EH (cell line): ENCODE measurements around the gene GRID2.
"Not testable (repeated sequence)": the region's sequence is repeated elsewhere in the genome, so short reads cannot be mapped to it uniquely, and the experiment has no call there.

ENCODE experiments used
- DNase-seq: peaks from one replicate; pipeline ENCODE4 v3.0.0-alpha.2; 2015; ENCODE audit warnings: low read depth

Gene GRID2

GRCh38 chr4:93529692-93530372 is 1226.1 kb downstream of the GRID2 start:
- no peak for DNase-seq

- no peak for DNase-seq
Observed at GRCh38 chr4:93532234-93532633, 1228.5 kb downstream of the GRID2 start.

- no peak for DNase-seq
Observed at GRCh38 chr4:93540562-93540961, 1236.8 kb downstream of the GRID2 start.

- no peak for DNase-seq
Observed at GRCh38 chr4:93561842-93562241, 1258.1 kb downstream of the GRID2 start.

- no peak for DNase-seq
Observed at GRCh38 chr4:93568758-93569157, 1265.0 kb downstream of the GRID2 start.

GRCh38 chr4:93573285-93573684 is 1269.5 kb downstream of the GRID2 start:
- no peak for DNase-seq

- DNase-seq = no peak
Observed at GRCh38 chr4:93578942-93579341, 1275.2 kb downstream of the GRID2 start.

GRCh38 chr4:93605163-93605562 is 1301.4 kb downstream of the GRID2 start:
- DNase-seq = no peak

- DNase-seq = no peak
Observed at GRCh38 chr4:93617606-93618005, 1313.8 kb downstream of the GRID2 start.

- DNase-seq = no peak
Observed at GRCh38 chr4:93633721-93634120, 1330.0 kb downstream of the GRID2 start.

GRCh38 chr4:93635943-93636342 is 1332.2 kb downstream of the GRID2 start:
- no peak for DNase-seq

- no peak for DNase-seq
Observed at GRCh38 chr4:93645120-93645519, 1341.4 kb downstream of the GRID2 start.

- DNase-seq = no peak
Observed at GRCh38 chr4:93646233-93646930, 1342.6 kb downstream of the GRID2 start.

GRCh38 chr4:93648258-93648657 is 1344.5 kb downstream of the GRID2 start:
- no peak for DNase-seq

- DNase-seq = no peak
Observed at GRCh38 chr4:93649828-93650227, 1346.1 kb downstream of the GRID2 start.

- DNase-seq = no peak
Observed at GRCh38 chr4:93654211-93654610, 1350.4 kb downstream of the GRID2 start.

- no peak for DNase-seq
Observed at GRCh38 chr4:93657527-93657926, 1353.8 kb downstream of the GRID2 start.

- DNase-seq = no peak
Observed at GRCh38 chr4:93658443-93658842, 1354.7 kb downstream of the GRID2 start.

GRCh38 chr4:93659629-93660028 is 1355.9 kb downstream of the GRID2 start:
- no peak for DNase-seq

GRCh38 chr4:93660036-93660435 is 1356.3 kb downstream of the GRID2 start:
- no peak for DNase-seq

GRCh38 chr4:93670434-93670833 is 1366.7 kb downstream of the GRID2 start:
- DNase-seq = no peak

GRCh38 chr4:93671093-93671492 is 1367.3 kb downstream of the GRID2 start:
- no peak for DNase-seq

GRCh38 chr4:93676937-93677336 is 1373.2 kb downstream of the GRID2 start:
- not testable (repeated sequence) for DNase-seq

- DNase-seq = no peak
Observed at GRCh38 chr4:93684571-93684970, 1380.8 kb downstream of the GRID2 start.
